Lung (tissue), 12 donors: ENCODE results near the gene CACNA1G. TPM values are rescaled to one million over a fixed set of nuclear protein-coding genes. Genes with fewer than 3 reads are reported as not detected.

Experiments
- ATAC-seq: fragments of 200-7000 bp; cut with Tn5 transposase; one replicate; pipeline ENCODE4 v1.9.1; 2020; ENCODE audit warnings: moderate number of reproducible peaks; ENCODE audit not compliant: insufficient read depth, low FRiP score
- DNase-seq, 3 donors: peaks; one replicate each; pipeline ENCODE4 v3.0.0-alpha.2; 2013 to 2017
- H3K27ac ChIP-seq, 2 donors: one replicate each; pipeline ENCODE4 v1.5.1; 2013; ENCODE audit warnings: mild to moderate bottlenecking in 2 of 2, moderate library complexity in 2 of 2, control low read depth in 1 of 2, inconsistent platforms in 1 of 2, low read depth in 1 of 2, low read length in 1 of 2
- H3K27me3 ChIP-seq, 3 donors: one replicate each; pipeline ENCODE4 v1.5.1; 2013; ENCODE audit warnings: low read length in 2 of 3; ENCODE audit not compliant: control insufficient read depth in 3 of 3, insufficient read depth in 3 of 3
- H3K36me3 ChIP-seq, 4 donors: one replicate each; pipeline ENCODE4 v1.5.1; 2013; ENCODE audit warnings: low read length in 4 of 4, mild to moderate bottlenecking in 1 of 4, moderate library complexity in 1 of 4; ENCODE audit not compliant: control insufficient read depth in 4 of 4, insufficient read depth in 4 of 4
- H3K4me1 ChIP-seq, 5 donors: one replicate each; pipeline ENCODE4 v1.5.1; 2013; ENCODE audit warnings: low read length in 5 of 5, mild to moderate bottlenecking in 2 of 5, moderate library complexity in 1 of 5; ENCODE audit not compliant: control insufficient read depth in 5 of 5, insufficient read depth in 5 of 5
- H3K4me3 ChIP-seq: one replicate; pipeline ENCODE4 v1.5.1; 2013; ENCODE audit warnings: mild to moderate bottlenecking, control low read depth, moderate library complexity
- H3K9ac ChIP-seq, 2 donors: one replicate each; pipeline ENCODE4 v1.5.1; 2013; ENCODE audit warnings: low read length in 2 of 2, control low read depth in 1 of 2; ENCODE audit not compliant: insufficient read depth in 1 of 2
- H3K9me3 ChIP-seq, 4 donors: one replicate each; pipeline ENCODE4 v1.5.1; 2013; ENCODE audit warnings: low read length in 3 of 4, mild to moderate bottlenecking in 1 of 4, moderate library complexity in 1 of 4; ENCODE audit not compliant: control insufficient read depth in 4 of 4, insufficient read depth in 3 of 4
- CTCF ChIP-seq: IDR thresholded peaks from 2 replicates; pipeline ENCODE4 v1.5.1; 2012; ENCODE audit warnings: mild to moderate bottlenecking; ENCODE audit errors: control extremely low read depth, extremely low read depth
- WGBS, 2 donors: extraction: QIAGEN DNeasy Blood & Tissue Kit; methylation state at CpG; one replicate each; pipeline ENCODE4 v1.1.7; 2013; 5-methylcytosine and 5-hydroxymethylcytosine counted together
- polyA plus RNA-seq, 2 donors: library from polyadenylated mRNA; stranded (reverse); fragments of 200-250 nt; gene quantifications; one replicate each; pipeline ENCODE4 v1.2.1, GENCODE V29; 2013
- total RNA-seq, 2 donors: library from RNA; depleted of rRNA in 1 of 2; stranded (reverse); fragments of >200 nt in 1 of 2; gene quantifications; one replicate each; pipeline ENCODE4 v1.2.1, GENCODE V29; 2014 to 2021
- donor health status: control.
- donor health status: control.
- donor health status: Bipolar disorder and iron deficiency.
- donor health status: healthy.
- donor health status: DM: yes; HTN: yes; CAD: no.

Gene CACNA1G
- total and polyA plus RNA-seq, 4 donors: 0.14 to 3.6 (median 0.24) TPM

GRCh38 chr17:50675627-50676026 is 115.1 kb downstream of the CACNA1G start:
- peaks cover 0 to 27% (median 10%) of the 10 kb centered on the region in 5 donors for H3K4me1 ChIP-seq
- H3K27ac ChIP-seq: no peak overlapping the region
- TF ChIP-seq CTCF: no peak
- DNase-seq: no peak
- H3K9me3 ChIP-seq: no peaks in the 10 kb centered on the region
- no peak for ATAC-seq
- 93 to 96% methylated on average over 7 of the region's 7 CpGs for WGBS, 2 donors
- H3K27me3 ChIP-seq: no peaks in the 10 kb centered on the region
- no peak overlapping the region for H3K4me3 ChIP-seq
- H3K36me3 ChIP-seq: peaks cover 0 to 9% (median 4%) of the 10 kb centered on the region in 4 donors
- no peak overlapping the region for H3K9ac ChIP-seq

GRCh38 chr17:50676065-50676975 is 115.8 kb downstream of the CACNA1G start:
- no peak for DNase-seq
- H3K9ac ChIP-seq: no peak overlapping the region
- WGBS, 2 donors: 93 to 96% methylated on average over 24 of the region's 24 CpGs
- no peak for TF ChIP-seq CTCF
- no peak overlapping the region for H3K27ac ChIP-seq
- no peaks in the 10 kb centered on the region for H3K9me3 ChIP-seq
- no peak overlapping the region for H3K4me3 ChIP-seq
- H3K4me1 ChIP-seq: peaks cover 0 to 24% (median 11%) of the 10 kb centered on the region in 5 donors
- ATAC-seq: no peak
- H3K36me3 ChIP-seq: peaks cover 0 to 9% (median 4%) of the 10 kb centered on the region in 4 donors
- no peaks in the 10 kb centered on the region for H3K27me3 ChIP-seq

Other genes starting within 250 kb of the CACNA1G start
- gene XYLT2, start 214.6 kb upstream of the CACNA1G start, total RNA-seq: 10 to 100 TPM; 20.9 to 28.5 TPM
- gene XYLT2, start 214.6 kb upstream of the CACNA1G start, polyA plus RNA-seq: 10 to 100 TPM in 1 of 2 donors, 1 to 10 TPM in 1; 9.6 to 11.5 TPM
- 10 to 100 TPM; 33.5 to 58.1 TPM for gene MRPL27, start 187.5 kb upstream of the CACNA1G start, total RNA-seq
- gene MRPL27, start 187.5 kb upstream of the CACNA1G start, polyA plus RNA-seq: 100 to 1,000 TPM in 1 of 2 donors, 10 to 100 TPM in 1; 98.6 to 176 TPM
- 1 to 10 TPM; 1.5 to 2.8 TPM for gene EME1, start 187.5 kb upstream of the CACNA1G start, total RNA-seq
- 1 to 10 TPM in 1 of 2 donors, under 1 TPM in 1; 0.55 to 2.1 TPM for gene EME1, start 187.5 kb upstream of the CACNA1G start, polyA plus RNA-seq
- 100 to 1,000 TPM in 1 of 2 donors, 10 to 100 TPM in 1; 43.8 to 117 TPM for gene LRRC59, start 163.2 kb upstream of the CACNA1G start, total RNA-seq
- 100 to 1,000 TPM in 1 of 2 donors, 10 to 100 TPM in 1; 46.8 to 112 TPM for gene LRRC59, start 163.2 kb upstream of the CACNA1G start, polyA plus RNA-seq
- gene ACSF2, start 134.5 kb upstream of the CACNA1G start, total RNA-seq: 10 to 100 TPM; 77.7 to 79.2 TPM
- 10 to 100 TPM; 23.5 to 64.1 TPM for gene ACSF2, start 134.5 kb upstream of the CACNA1G start, polyA plus RNA-seq
- under 1 TPM in 1 of 2 donors, not detected in 1; 0.37 TPM for gene CHAD, start 91.8 kb upstream of the CACNA1G start, total RNA-seq
- under 1 TPM; 0.14 to 0.35 TPM for gene CHAD, start 91.8 kb upstream of the CACNA1G start, polyA plus RNA-seq
- 10 to 100 TPM; 31.2 to 43.2 TPM for gene RSAD1, start 81.9 kb upstream of the CACNA1G start, total RNA-seq
- gene RSAD1, start 81.9 kb upstream of the CACNA1G start, polyA plus RNA-seq: 10 to 100 TPM; 20.1 to 28.5 TPM
- gene MYCBPAP, start 52.3 kb upstream of the CACNA1G start, total RNA-seq: 1 to 10 TPM; 4.7 to 6.4 TPM
- under 1 TPM; 0.73 to 0.90 TPM for gene MYCBPAP, start 52.3 kb upstream of the CACNA1G start, polyA plus RNA-seq
- gene EPN3, start 28.0 kb upstream of the CACNA1G start, total RNA-seq: 1 to 10 TPM; 1.3 to 2.6 TPM
- gene EPN3, start 28.0 kb upstream of the CACNA1G start, polyA plus RNA-seq: 1 to 10 TPM; 2.5 to 2.6 TPM
- 10 to 100 TPM; 32.3 to 37.8 TPM for gene SPATA20, start 13.5 kb upstream of the CACNA1G start, total RNA-seq
- 10 to 100 TPM; 10.5 to 25.8 TPM for gene SPATA20, start 13.5 kb upstream of the CACNA1G start, polyA plus RNA-seq
- gene ABCC3, start 74.2 kb downstream of the CACNA1G start, total RNA-seq: 10 to 100 TPM; 18.3 to 46.4 TPM
- 10 to 100 TPM; 10.3 to 45.7 TPM for gene ABCC3, start 74.2 kb downstream of the CACNA1G start, polyA plus RNA-seq
- 10 to 100 TPM; 34.4 to 38.9 TPM for gene ANKRD40, start 147.2 kb downstream of the CACNA1G start, total RNA-seq
- 10 to 100 TPM; 14.6 to 15.7 TPM for gene ANKRD40, start 147.2 kb downstream of the CACNA1G start, polyA plus RNA-seq
- 100 to 1,000 TPM in 1 of 2 donors, 10 to 100 TPM in 1; 80.4 to 188 TPM for gene LUC7L3, start 158.9 kb downstream of the CACNA1G start, total RNA-seq
- 10 to 100 TPM; 38.1 to 98.4 TPM for gene LUC7L3, start 158.9 kb downstream of the CACNA1G start, polyA plus RNA-seq
- gene ANKRD40CL, start 206.8 kb downstream of the CACNA1G start, total RNA-seq: not detected
- not detected for gene ANKRD40CL, start 206.8 kb downstream of the CACNA1G start, polyA plus RNA-seq